Nephron (organoid): Measurements from ENCODE around the gene RPTOR.

ENCODE experiments used
- H3K27ac Mint-ChIP-seq, 3 experiments: 2 replicates each; pipeline ENCODE4 v1.8.0; 2020; ENCODE audit warnings: mixed read lengths in 3 of 3, mild to moderate bottlenecking in 2 of 3, moderate library complexity in 1 of 3
- H3K27me3 Mint-ChIP-seq: 2 replicates; pipeline ENCODE4 v1.8.0; 2021; ENCODE audit warnings: low read depth, mild to moderate bottlenecking, moderate library complexity, mixed read lengths
- H3K36me3 Mint-ChIP-seq: 2 replicates; pipeline ENCODE4 v1.8.0; 2020; ENCODE audit warnings: low read depth, mixed read lengths
- H3K4me1 Mint-ChIP-seq: 2 replicates; pipeline ENCODE4 v1.8.0; 2020; ENCODE audit warnings: mixed read lengths
- H3K4me3 Mint-ChIP-seq, 3 experiments: 2 replicates each; pipeline ENCODE4 v1.8.0; 2020; ENCODE audit warnings: mild to moderate bottlenecking in 3 of 3, mixed read lengths in 3 of 3, moderate library complexity in 2 of 3
- H3K9me3 Mint-ChIP-seq: 2 replicates; pipeline ENCODE4 v1.8.0; 2020; ENCODE audit warnings: mixed read lengths
- CTCF ChIP-seq, 3 experiments: fragments of 200-600 bp; sonication (generic); IDR thresholded peaks; one replicate each; pipeline ENCODE4 v1.5.0; 2021; ENCODE audit warnings: antibody characterized with exemption in 3 of 3; ENCODE audit not compliant: unreplicated experiment in 3 of 3

The RPTOR gene

GRCh38 chr17:80852476-80853015, 307.9 kb downstream of the RPTOR start:
- H3K36me3 Mint-ChIP-seq: peaks cover 34% of the 10 kb centered on the region
- H3K27me3 Mint-ChIP-seq: peaks cover 5% of the 10 kb centered on the region
- TF ChIP-seq CTCF (IDR thresholded peaks at IDR 0.05; ENCODE audit: unreplicated experiment in 3 of 3): no peak

GRCh38 chr17:80853076-80853475, 308.4 kb downstream of the RPTOR start:
- no peak for TF ChIP-seq CTCF (IDR thresholded peaks at IDR 0.05; ENCODE audit: unreplicated experiment in 3 of 3)
- no peak overlapping the region for H3K4me3 Mint-ChIP-seq
- H3K36me3 Mint-ChIP-seq: peaks cover 29% of the 10 kb centered on the region
- no peaks in the 10 kb centered on the region for H3K9me3 Mint-ChIP-seq
- peaks cover 11% of the 10 kb centered on the region for H3K4me1 Mint-ChIP-seq
- H3K27ac Mint-ChIP-seq: no peak overlapping the region
- H3K27me3 Mint-ChIP-seq: peaks cover 5% of the 10 kb centered on the region

More at GRCh38 chr17:80852476-80853015, 307.9 kb downstream of the RPTOR start:
- H3K27ac Mint-ChIP-seq: no peak overlapping the region
- peaks cover 10% of the 10 kb centered on the region for H3K4me1 Mint-ChIP-seq
- H3K9me3 Mint-ChIP-seq: no peaks in the 10 kb centered on the region
- no peak overlapping the region for H3K4me3 Mint-ChIP-seq

GRCh38 chr17:80854220-80854619, 309.6 kb downstream of the RPTOR start:
- TF ChIP-seq CTCF (IDR thresholded peaks at IDR 0.05; ENCODE audit: unreplicated experiment in 3 of 3): no peak
- Mint-ChIP-seq H3K9me3 (no peaks in the 10 kb centered on the region), H3K27ac (no peak overlapping the region), H3K27me3 (peaks cover 5% of the 10 kb centered on the region), H3K4me1 (peaks cover 23% of the 10 kb centered on the region), H3K4me3 (no peak overlapping the region), H3K36me3 (peaks cover 31% of the 10 kb centered on the region)

DNA sequence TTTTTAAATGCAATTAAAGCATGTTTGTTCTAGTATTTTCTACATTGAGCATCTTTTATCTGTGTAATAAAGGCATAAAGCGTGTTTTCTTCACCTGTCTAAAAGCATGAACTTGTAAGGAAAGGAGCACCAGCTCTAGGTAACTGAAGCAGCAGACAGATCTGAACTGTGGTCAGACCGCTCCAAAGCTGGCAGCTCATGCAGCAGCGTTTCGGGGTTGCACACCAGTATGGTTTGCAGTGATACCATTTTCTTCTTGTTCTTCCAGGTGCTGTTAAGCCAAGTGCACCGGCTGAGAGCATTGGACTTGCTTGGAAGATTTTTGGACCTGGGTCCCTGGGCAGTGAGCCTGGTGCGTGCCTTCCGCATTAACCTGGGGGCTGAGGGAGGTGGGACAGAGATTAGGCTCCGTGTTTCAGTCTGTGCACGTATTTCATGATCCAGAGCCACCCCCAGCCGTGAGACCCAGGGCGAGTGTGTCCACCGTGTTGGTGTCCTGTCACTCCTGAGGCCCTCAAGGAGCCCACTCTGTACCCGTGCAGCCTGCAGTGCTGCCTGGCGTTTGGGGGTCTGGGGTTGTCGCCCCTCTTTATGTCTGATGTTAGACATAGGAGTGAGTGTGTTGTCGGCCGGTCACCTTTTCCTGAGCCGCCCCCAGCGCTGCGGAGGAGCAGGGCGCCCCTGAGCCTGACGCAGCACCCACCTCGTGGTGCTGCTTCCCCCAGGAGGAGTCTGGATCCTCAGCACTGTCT, 310.7 kb downstream of the RPTOR start:
- no peaks in the 10 kb centered on the region for H3K9me3 Mint-ChIP-seq
- peaks cover 26% of the 10 kb centered on the region for H3K4me1 Mint-ChIP-seq
- peaks cover 5% of the 10 kb centered on the region for H3K27me3 Mint-ChIP-seq
- no peak overlapping the region for H3K4me3 Mint-ChIP-seq
- TF ChIP-seq CTCF (IDR thresholded peaks at IDR 0.05; ENCODE audit: unreplicated experiment in 3 of 3): no peak
- H3K36me3 Mint-ChIP-seq: peaks cover 30% of the 10 kb centered on the region
- no peak overlapping the region for H3K27ac Mint-ChIP-seq

DNA sequence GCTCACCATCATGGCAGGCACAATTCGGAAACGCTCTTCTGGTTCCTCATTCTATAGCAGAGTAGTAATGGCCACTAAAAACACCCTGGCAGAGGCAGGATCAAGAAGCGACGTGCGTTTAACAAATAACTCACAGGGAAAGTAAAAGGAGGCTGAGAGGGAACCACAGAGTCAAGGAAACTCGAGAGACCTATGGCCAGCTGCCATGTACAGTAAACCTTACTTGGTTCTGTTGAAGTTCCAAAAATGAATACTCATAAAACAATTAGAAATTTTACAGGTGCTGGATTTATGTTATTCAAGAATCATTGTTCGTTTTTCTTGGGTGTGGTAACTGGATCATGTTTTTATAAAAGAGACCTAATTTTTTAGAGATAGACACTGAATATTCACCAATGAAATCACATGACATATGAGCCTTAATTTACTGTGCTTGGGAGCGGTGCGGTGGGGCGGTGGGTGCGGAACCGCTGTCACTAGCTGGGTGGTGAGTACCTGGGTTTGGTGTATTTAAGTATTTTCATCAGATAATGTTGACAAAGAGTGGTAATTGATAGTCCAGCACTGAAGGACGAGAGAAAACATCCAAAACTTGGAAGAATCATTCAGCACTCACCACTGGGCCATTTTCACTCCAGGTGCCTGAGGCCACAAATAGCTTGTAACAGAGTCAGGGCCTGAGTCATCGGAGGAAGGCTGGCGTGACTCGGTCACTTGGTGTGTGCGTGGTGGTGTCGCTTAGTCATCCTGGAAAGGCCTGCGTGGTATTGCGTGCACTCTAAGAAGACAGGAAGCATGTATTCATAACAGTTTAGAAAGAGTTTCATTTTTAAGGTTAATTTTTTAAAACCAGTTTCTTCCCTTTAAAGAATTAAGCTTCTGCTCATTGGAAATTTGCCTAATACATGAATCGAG, 311.6 kb downstream of the RPTOR start:
- H3K27me3 Mint-ChIP-seq: peaks cover 5% of the 10 kb centered on the region
- H3K27ac Mint-ChIP-seq: no peak overlapping the region
- H3K36me3 Mint-ChIP-seq: peaks cover 27% of the 10 kb centered on the region
- no peak overlapping the region for H3K4me3 Mint-ChIP-seq
- no peak for TF ChIP-seq CTCF (IDR thresholded peaks at IDR 0.05; ENCODE audit: unreplicated experiment in 3 of 3)
- peaks cover 26% of the 10 kb centered on the region for H3K4me1 Mint-ChIP-seq
- H3K9me3 Mint-ChIP-seq: no peaks in the 10 kb centered on the region
